Mesenchymal stem cell (in vitro differentiated cells and primary cell): Measurements from ENCODE around the gene GLOD5.

Experiments used
- DNase-seq: peaks from one replicate; pipeline ENCODE4 v3.0.0-alpha.2; 2013
- H2AFZ ChIP-seq: one replicate; pipeline ENCODE4 v1.6.1; 2013; ENCODE audit warnings: low read depth, mild to moderate bottlenecking, control low read depth, inconsistent platforms, low read length, moderate library complexity
- H2AK5ac ChIP-seq: 2 replicates; pipeline ENCODE4 v1.6.1; 2013; ENCODE audit warnings: low read length, moderate library complexity, mild to moderate bottlenecking, inconsistent platforms; ENCODE audit not compliant: severe bottlenecking
- H2BK120ac ChIP-seq: one replicate; pipeline ENCODE4 v1.6.1; 2013; ENCODE audit warnings: low read depth, mild to moderate bottlenecking, inconsistent platforms, low read length, moderate library complexity
- H2BK12ac ChIP-seq, 2 experiments: one replicate each; pipeline ENCODE4 v1.6.1; 2013; ENCODE audit warnings: inconsistent platforms in 2 of 2, low read length in 2 of 2, mild to moderate bottlenecking in 2 of 2, moderate library complexity in 2 of 2, control low read depth in 1 of 2
- H2BK15ac ChIP-seq: one replicate; pipeline ENCODE4 v1.6.1; 2013; ENCODE audit warnings: mild to moderate bottlenecking, low read depth, inconsistent platforms; ENCODE audit not compliant: poor library complexity, severe bottlenecking
- H2BK5ac ChIP-seq: 2 replicates; pipeline ENCODE4 v1.6.1; 2013; ENCODE audit warnings: low read depth, mild to moderate bottlenecking, low read length, control low read depth, inconsistent platforms; ENCODE audit not compliant: poor library complexity, severe bottlenecking
- H3K14ac ChIP-seq, 2 experiments: one replicate each; pipeline ENCODE4 v1.6.1; 2013; ENCODE audit warnings: inconsistent platforms in 2 of 2, low read length in 2 of 2, control low read depth in 1 of 2, mild to moderate bottlenecking in 1 of 2, moderate library complexity in 1 of 2
- H3K18ac ChIP-seq, 2 experiments: one replicate each; pipeline ENCODE4 v1.6.1; 2013; ENCODE audit warnings: inconsistent platforms in 2 of 2, low read length in 2 of 2, control low read depth in 1 of 2, low read depth in 1 of 2, mild to moderate bottlenecking in 1 of 2
- H3K23ac ChIP-seq, 2 experiments: one replicate each; pipeline ENCODE4 v1.6.1; 2013; ENCODE audit warnings: inconsistent platforms in 2 of 2, low read length in 2 of 2, mild to moderate bottlenecking in 2 of 2, moderate library complexity in 2 of 2, control low read depth in 1 of 2
- H3K27ac ChIP-seq: 2 replicates; pipeline ENCODE4 v1.5.1; 2013; ENCODE audit warnings: mild to moderate bottlenecking, moderate library complexity, low read length, control low read depth, inconsistent platforms; ENCODE audit not compliant: poor library complexity, severe bottlenecking
- H3K27me3 ChIP-seq, 2 experiments: 2 replicates each; pipeline versions ENCODE4 v1.6.1 to v1.7.0; 2013; ENCODE audit warnings: low read length in 2 of 2, mild to moderate bottlenecking in 2 of 2, moderate library complexity in 2 of 2, control low read depth in 1 of 2, inconsistent platforms in 1 of 2; ENCODE audit not compliant: control insufficient read depth in 1 of 2, insufficient read depth in 1 of 2
- H3K36me3 ChIP-seq, 2 experiments: 2 replicates each; pipeline versions ENCODE4 v1.6.1 to v1.7.0; 2013; ENCODE audit warnings: low read length in 2 of 2, control low read depth in 1 of 2, inconsistent platforms in 1 of 2, low read depth in 1 of 2, mild to moderate bottlenecking in 1 of 2; ENCODE audit not compliant: insufficient read depth in 2 of 2, control insufficient read depth in 1 of 2
- H3K4ac ChIP-seq, 2 experiments: one replicate each; pipeline ENCODE4 v1.6.1; 2013; ENCODE audit warnings: inconsistent platforms in 2 of 2, low read length in 2 of 2, mild to moderate bottlenecking in 2 of 2, moderate library complexity in 2 of 2, control low read depth in 1 of 2, low read depth in 1 of 2
- H3K4me1 ChIP-seq: 2 replicates; pipeline ENCODE4 v1.6.1; 2013; ENCODE audit warnings: low read depth, low read length, control low read depth; ENCODE audit not compliant: control insufficient read depth, insufficient read depth
- H3K4me2 ChIP-seq: 2 replicates; pipeline ENCODE4 v1.6.1; 2013; ENCODE audit warnings: low read length, mild to moderate bottlenecking, inconsistent platforms; ENCODE audit not compliant: poor library complexity, severe bottlenecking
- H3K4me3 ChIP-seq, 2 experiments: 2 replicates each; pipeline versions ENCODE4 v1.5.1 to v1.7.0; 2013; ENCODE audit warnings: low read length in 2 of 2, mild to moderate bottlenecking in 2 of 2, control low read depth in 1 of 2, low read depth in 1 of 2; ENCODE audit not compliant: insufficient read depth in 1 of 2
- H3K79me1 ChIP-seq: replicated peaks from 2 replicates; pipeline ENCODE4 v1.6.1; 2013; ENCODE audit warnings: mild to moderate bottlenecking, control low read depth, low read length, inconsistent platforms; ENCODE audit not compliant: poor library complexity, severe bottlenecking
- H3K9ac ChIP-seq: 2 replicates; pipeline ENCODE4 v1.7.0; 2013; ENCODE audit warnings: mild to moderate bottlenecking, low read length, moderate library complexity
- H3K9me3 ChIP-seq: 2 replicates; pipeline ENCODE4 v1.7.0; 2013; ENCODE audit warnings: mild to moderate bottlenecking, low read length; ENCODE audit not compliant: control insufficient read depth
- H4K8ac ChIP-seq: one replicate; pipeline ENCODE4 v1.6.1; 2013; ENCODE audit warnings: inconsistent platforms, mild to moderate bottlenecking, low read length, moderate library complexity
- H4K91ac ChIP-seq: one replicate; pipeline ENCODE4 v1.6.1; 2013; ENCODE audit warnings: mild to moderate bottlenecking, low read length, inconsistent platforms
- WGBS: methylation state at CpG from one replicate; pipeline ENCODE4 v1.1.7; 2013; ENCODE audit warnings: mixed read lengths; 5-methylcytosine and 5-hydroxymethylcytosine counted together

GLOD5 gene

GRCh38 chrX:48813644-48814043, 52.1 kb downstream of the GLOD5 start:
- Histone ChIP-seq H3K4ac (no peak overlapping the region), H2BK120ac (no peak overlapping the region), H3K18ac (no peak overlapping the region), H4K91ac (no peak overlapping the region), H3K14ac (no peak overlapping the region), H2BK15ac (no peak overlapping the region), H4K8ac (no peak overlapping the region), H2BK12ac (no peak overlapping the region), H2AK5ac (no peak overlapping the region), H3K27ac (no peak overlapping the region), H3K9ac (no peak overlapping the region), H3K36me3 (peaks cover 18 to 40% of the 10 kb centered on the region in 2 experiments), H3K23ac (no peak overlapping the region), H3K4me1 (no peaks in the 10 kb centered on the region), H3K4me3 (no peak overlapping the region), H2AFZ (no peak overlapping the region), H3K4me2 (no peak overlapping the region), H3K79me1 (no peaks in the 10 kb centered on the region), H2BK5ac (no peak overlapping the region), H3K9me3 (no peaks in the 10 kb centered on the region), H3K27me3 (peaks cover 0 to 16% of the 10 kb centered on the region in 2 experiments)
- WGBS: 100% methylated on average over 2 of the region's 8 CpGs
- DNase-seq: no peak

GRCh38 chrX:48814722-48815121, 53.2 kb downstream of the GLOD5 start:
- Histone ChIP-seq H3K27me3 (peaks cover 0 to 16% of the 10 kb centered on the region in 2 experiments), H2BK12ac (no peak overlapping the region), H3K4me3 (no peak overlapping the region), H2AK5ac (no peak overlapping the region), H3K4me1 (no peaks in the 10 kb centered on the region), H3K9me3 (no peaks in the 10 kb centered on the region), H3K9ac (no peak overlapping the region), H4K8ac (no peak overlapping the region), H3K4me2 (no peak overlapping the region), H3K4ac (no peak overlapping the region), H3K36me3 (peaks cover 24 to 44% of the 10 kb centered on the region in 2 experiments), H2AFZ (no peak overlapping the region), H2BK15ac (no peak overlapping the region), H2BK120ac (no peak overlapping the region), H3K79me1 (peaks cover 2% of the 10 kb centered on the region), H3K14ac (no peak overlapping the region), H3K27ac (no peak overlapping the region), H2BK5ac (no peak overlapping the region), H3K18ac (no peak overlapping the region), H4K91ac (no peak overlapping the region), H3K23ac (no peak overlapping the region)
- no peak for DNase-seq
- WGBS: 94% methylated on average over 8 of the region's 8 CpGs

GRCh38 chrX:48815266-48815665, 53.7 kb downstream of the GLOD5 start:
- no peak for DNase-seq
- H3K23ac ChIP-seq: no peak overlapping the region
- no peak overlapping the region for H2BK5ac ChIP-seq
- H3K18ac ChIP-seq: no peak overlapping the region
- no peak overlapping the region for H2BK15ac ChIP-seq
- no peaks in the 10 kb centered on the region for H3K9me3 ChIP-seq
- H2BK12ac ChIP-seq: no peak overlapping the region
- H3K4me1 ChIP-seq: no peaks in the 10 kb centered on the region
- peaks cover 27 to 46% of the 10 kb centered on the region in 2 experiments for H3K36me3 ChIP-seq
- no peak overlapping the region for H3K9ac ChIP-seq
- no peak overlapping the region for H2AFZ ChIP-seq
- peaks cover 2% of the 10 kb centered on the region for H3K79me1 ChIP-seq
- H4K8ac ChIP-seq: no peak overlapping the region
- no peak overlapping the region for H3K27ac ChIP-seq
- no peak overlapping the region for H3K4me3 ChIP-seq
- H3K4me2 ChIP-seq: no peak overlapping the region
- H3K4ac ChIP-seq: no peak overlapping the region
- WGBS: 79% methylated on average over 5 of the region's 8 CpGs
- peaks cover 0 to 16% of the 10 kb centered on the region in 2 experiments for H3K27me3 ChIP-seq
- no peak overlapping the region for H2BK120ac ChIP-seq
- H4K91ac ChIP-seq: no peak overlapping the region
- no peak overlapping the region for H2AK5ac ChIP-seq
- no peak overlapping the region for H3K14ac ChIP-seq

- Histone ChIP-seq H3K79me1 (peaks cover 2% of the 10 kb centered on the region), H2AK5ac (no peak overlapping the region), H2BK120ac (no peak overlapping the region), H2BK5ac (no peak overlapping the region), H3K27ac (no peak overlapping the region), H4K8ac (no peak overlapping the region), H3K18ac (no peak overlapping the region), H2BK12ac (no peak overlapping the region), H3K9ac (no peak overlapping the region), H3K4me3 (no peak overlapping the region), H3K9me3 (no peaks in the 10 kb centered on the region), H4K91ac (no peak overlapping the region), H3K27me3 (peaks cover 0 to 16% of the 10 kb centered on the region in 2 experiments), H3K36me3 (peaks cover 30 to 46% of the 10 kb centered on the region in 2 experiments), H2BK15ac (no peak overlapping the region), H3K4me2 (no peak overlapping the region), H3K4ac (no peak overlapping the region), H3K14ac (no peak overlapping the region), H3K4me1 (no peaks in the 10 kb centered on the region), H2AFZ (no peak overlapping the region), H3K23ac (no peak overlapping the region)
- 98% methylated on average over 15 of the region's 18 CpGs for WGBS
- no peak for DNase-seq
Observed at GRCh38 chrX:48816014-48816810, 54.7 kb downstream of the GLOD5 start.
